ENCODE data around the gene THOC1.
"Not testable (repeated sequence)": the region's sequence is repeated elsewhere in the genome, so short reads cannot be mapped to it uniquely, and the experiment has no call there.

Gene THOC1

DNA sequence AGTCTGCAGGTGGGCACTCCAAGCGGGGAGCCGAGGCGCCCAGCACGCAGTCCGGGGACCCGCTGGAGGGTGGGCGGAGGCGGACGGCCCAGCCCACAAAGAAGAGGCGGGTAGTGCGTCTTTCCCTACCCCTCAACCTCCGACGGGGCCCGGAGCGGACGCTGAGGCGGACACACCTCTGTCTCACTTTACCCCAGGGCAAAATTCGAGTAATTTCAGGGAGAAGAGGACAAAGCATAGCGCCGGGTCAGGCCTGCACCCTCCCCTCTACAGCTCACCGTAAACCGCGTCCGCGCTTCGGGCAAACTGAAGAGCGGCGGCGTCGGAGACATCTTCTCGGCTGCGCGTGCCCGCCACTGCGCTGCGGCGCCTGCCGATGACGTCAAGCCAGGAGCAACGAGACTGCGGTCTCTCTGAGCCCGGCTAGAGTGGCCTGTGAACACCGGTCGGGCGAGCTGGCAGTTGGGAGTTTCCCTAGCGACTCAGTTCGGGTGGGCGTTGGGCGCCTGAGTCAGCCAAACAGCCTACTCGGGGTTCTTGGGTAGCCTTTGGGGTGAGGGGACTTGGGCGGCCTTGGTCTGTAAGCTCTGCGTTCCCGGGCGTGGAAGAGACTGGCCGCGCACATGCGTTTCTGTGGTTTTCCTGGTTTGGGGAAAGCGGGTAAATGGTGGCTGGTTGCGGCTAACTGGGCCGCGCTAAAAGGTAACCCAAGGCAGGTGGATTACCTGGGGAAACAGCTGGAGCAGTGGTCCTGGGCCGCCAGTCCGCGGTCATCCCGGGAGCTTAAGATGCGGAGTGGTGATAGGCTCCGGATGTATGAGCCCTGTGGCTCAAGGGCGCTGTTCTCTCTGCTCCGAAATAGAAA lies at the start of gene THOC1:
Gene THOC1, minus strand, starts transcription at position 360 of the 865 bp plus-strand sequence. Its CDS starts 28 bp downstream, at position 332.
- DNase-seq (ENCODE audit: low read depth in 1 of 2, low spot score in 1 of 2) = peak; percentile 81 to 92

DNA sequence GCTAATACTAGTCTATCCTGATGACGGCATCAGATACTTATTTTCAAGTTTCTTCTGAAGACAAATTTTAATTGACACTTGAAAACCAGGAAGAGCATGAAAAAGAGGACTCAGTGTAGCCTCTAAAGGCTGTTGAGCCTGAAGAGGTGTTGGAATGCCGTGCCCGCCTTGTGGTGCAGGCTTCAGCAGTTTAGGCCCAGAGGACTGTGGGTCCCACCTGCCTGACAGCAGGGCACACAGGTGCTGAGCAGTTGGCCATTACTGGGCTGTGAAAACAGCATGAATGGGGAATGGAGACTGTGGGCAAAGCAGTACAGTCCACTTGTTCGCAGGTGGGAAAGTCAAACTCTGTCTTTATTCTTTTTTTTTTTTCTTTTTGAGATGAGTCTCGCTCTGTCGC lies 49.8 kb upstream of the THOC1 start:
- no peak for DNase-seq (ENCODE audit: low read depth in 1 of 2, low spot score in 1 of 2)

- DNase-seq (ENCODE audit: low read depth in 1 of 2, low spot score in 1 of 2) = no peak
Observed at GRCh38 chr18:316393-316792, 48.5 kb upstream of the THOC1 start.

DNA sequence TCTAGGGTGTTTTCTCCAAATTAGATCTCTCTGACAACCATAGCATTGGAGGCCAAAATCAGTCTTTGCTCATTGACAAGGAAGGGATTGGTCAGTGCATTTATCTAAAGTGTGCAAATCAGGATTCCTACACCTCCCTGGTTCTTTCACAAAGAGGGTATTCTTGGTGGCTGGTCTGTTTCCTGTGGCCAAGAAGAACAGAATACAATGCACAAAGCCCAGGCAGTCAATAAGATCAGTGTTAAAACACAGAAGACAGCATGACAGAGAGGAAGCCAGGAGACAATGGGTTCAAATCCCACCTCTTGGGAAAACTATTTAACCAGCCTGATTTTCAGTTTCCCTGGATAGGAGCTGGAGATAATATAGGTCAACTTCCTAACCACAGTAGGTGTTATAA lies 46.1 kb upstream of the THOC1 start:
- DNase-seq (ENCODE audit: low read depth in 1 of 2, low spot score in 1 of 2) = no peak

DNA sequence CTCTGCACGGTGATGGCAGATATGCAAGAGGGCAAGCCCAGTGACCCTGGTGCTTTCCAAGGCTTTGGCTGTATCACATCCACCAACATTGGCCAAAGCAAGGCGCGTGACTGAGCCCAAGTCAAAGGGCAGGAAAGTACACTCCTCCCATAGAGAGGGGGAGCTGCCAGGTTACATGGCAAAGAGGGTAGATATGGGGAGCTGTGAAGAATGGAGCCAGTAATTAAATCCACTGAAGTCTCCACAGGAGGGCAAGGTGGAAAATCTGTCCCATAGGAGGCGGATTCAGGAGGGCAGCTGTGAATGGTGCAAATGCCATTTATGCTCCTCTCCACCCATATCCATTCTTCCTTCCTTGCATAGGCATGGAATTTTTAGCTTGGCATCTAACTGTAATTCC lies 44.6 kb upstream of the THOC1 start:
- DNase-seq (ENCODE audit: low read depth in 1 of 2, low spot score in 1 of 2) = no peak

DNA sequence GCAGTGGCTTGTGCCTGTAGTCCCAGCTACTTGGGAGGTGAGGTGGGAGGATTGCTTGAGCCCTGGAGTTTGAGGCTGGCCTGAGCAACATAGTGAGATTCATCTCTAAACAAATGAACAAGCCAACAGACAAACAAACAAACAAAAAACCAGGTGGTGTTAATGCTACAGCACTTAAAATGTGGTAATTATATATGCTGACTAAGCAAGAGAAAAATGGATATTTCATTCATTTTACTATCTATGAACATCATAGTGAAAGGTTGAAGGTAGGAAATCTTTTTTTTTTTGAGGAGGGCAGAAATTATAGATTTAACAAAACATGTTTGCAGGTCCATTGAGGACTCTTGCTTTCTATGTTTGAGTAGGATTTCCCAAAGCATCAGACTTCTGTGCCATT lies 42.2 kb upstream of the THOC1 start:
- no peak for DNase-seq (ENCODE audit: low read depth in 1 of 2, low spot score in 1 of 2)

DNA sequence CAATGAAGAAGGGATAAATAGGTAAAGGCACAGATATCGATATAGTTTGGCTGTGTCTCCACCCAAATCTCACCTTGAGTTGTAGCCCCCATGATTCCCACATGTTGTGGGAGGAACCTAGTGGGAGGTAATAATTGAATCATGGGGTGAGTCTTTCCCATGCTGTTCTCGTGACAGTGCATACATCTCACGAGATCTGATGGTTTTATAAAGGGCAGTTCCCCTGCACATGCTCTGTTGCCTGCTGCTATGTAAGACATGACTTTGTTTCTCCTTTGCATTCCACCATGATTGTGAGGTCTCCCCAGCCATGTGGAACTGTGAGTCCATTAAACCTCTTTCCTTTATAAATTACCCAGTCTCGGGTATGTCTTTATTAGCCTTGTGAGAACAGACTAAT lies 40.2 kb upstream of the THOC1 start:
- DNase-seq (ENCODE audit: low read depth in 1 of 2, low spot score in 1 of 2) = not testable (repeated sequence)

DNA sequence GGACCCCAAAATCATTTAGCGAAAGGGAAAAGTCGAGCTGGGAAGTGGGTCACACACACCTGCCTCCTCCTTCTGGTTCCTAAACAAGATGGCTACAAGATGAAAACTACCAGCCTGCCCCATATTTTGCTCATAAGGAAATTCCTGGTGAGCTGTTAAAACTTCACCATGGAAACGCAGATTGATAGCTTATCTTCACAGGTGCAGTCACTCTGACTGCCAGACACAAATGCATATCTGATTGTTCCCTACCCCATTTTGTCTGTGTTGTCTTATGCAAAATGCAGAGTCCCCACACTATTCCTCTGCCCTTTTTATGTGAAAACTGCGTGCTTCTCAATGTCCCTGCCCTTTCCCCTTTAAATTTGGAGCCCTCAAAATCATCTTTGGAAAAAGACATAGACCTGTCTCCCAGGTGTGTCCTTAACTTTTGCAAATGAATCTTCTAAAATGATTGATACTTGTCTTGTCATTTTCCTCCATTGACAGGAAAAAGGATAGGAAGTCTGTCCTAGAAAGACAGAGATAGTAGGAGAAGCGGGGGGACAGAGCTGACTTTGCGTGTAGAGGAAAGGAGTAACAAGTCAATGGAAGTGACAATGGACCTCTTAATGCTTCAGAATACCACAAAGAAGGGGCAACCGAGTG lies 38.9 kb upstream of the THOC1 start:
- no peak for DNase-seq (ENCODE audit: low read depth in 1 of 2, low spot score in 1 of 2)

GRCh38 chr18:305003-305501 lies 37.2 kb upstream of the THOC1 start:
- DNase-seq (ENCODE audit: low read depth in 1 of 2, low spot score in 1 of 2) = no peak

- no peak for DNase-seq (ENCODE audit: low read depth in 1 of 2, low spot score in 1 of 2)
Observed at GRCh38 chr18:303607-304006, 35.8 kb upstream of the THOC1 start.

DNA sequence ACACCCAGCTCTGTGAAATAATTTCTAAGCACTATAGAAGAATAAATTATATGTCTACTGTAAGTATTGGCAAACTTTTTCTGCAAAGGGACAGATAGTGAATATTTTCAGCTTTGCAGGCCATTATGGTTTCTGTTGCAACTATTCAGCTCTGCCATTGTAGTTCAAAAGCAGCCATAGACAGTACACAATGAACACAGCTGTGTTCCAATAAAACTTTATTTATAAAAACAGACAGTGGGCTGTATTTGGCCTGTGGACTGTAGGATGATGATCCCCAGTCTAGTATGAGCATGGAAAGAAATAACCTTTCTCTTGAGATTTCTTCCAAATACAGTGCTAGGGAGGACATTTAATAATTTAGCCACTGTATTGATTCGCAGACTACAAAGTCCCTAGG lies 35.2 kb upstream of the THOC1 start:
- no peak for DNase-seq (ENCODE audit: low read depth in 1 of 2, low spot score in 1 of 2)

- no peak for DNase-seq (ENCODE audit: low read depth in 1 of 2, low spot score in 1 of 2)
Observed at GRCh38 chr18:302097-302496, 34.2 kb upstream of the THOC1 start.

DNA sequence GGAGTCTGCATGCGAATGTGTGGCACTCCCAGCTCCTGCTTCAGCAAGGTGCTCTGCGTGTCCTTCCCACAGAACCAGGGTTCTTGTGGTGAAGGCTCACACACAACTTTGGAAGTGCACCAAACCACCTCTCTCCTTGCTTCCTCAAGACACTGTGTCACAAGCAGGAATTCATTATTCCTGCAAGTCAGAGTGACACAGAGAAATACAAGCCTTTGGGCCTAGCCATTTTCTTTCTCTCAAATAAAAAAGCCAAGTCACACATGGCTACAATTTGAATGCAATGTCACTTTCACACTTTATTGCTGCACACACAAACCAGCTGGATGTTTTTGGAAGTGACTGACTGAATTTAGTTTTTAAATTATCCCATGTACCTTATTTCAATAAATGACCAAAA lies 30.1 kb upstream of the THOC1 start:
- DNase-seq (ENCODE audit: low read depth in 1 of 2, low spot score in 1 of 2) = no peak

GRCh38 chr18:295756-296490 lies 28.1 kb upstream of the THOC1 start:
- DNase-seq (ENCODE audit: low read depth in 1 of 2, low spot score in 1 of 2) = no peak

- DNase-seq (ENCODE audit: low read depth in 1 of 2, low spot score in 1 of 2) = no peak
Observed at GRCh38 chr18:294566-294965, 26.7 kb upstream of the THOC1 start.

GRCh38 chr18:293536-293935 lies 25.7 kb upstream of the THOC1 start:
- DNase-seq (ENCODE audit: low read depth in 1 of 2, low spot score in 1 of 2) = no peak

DNA sequence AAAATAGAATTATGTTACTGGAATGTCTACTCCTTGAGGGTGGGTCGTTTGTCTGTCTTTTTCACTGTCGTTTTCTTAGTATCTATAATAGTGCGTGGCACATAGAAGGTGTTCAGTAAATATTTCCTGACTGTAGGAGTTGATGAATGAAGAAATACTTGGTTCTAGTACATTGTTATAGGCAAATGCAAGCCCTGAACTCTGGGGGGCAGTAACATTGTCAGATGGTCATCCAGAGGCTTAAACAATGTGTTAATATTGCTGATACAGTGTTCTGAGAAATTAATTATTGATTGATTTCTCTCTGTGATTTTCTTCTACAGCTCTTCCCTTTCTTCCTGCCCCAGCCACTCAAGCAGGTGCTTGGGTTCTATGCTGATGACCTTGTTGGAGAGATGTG lies 24.4 kb upstream of the THOC1 start:
- DNase-seq (ENCODE audit: low read depth in 1 of 2, low spot score in 1 of 2) = no peak

DNA sequence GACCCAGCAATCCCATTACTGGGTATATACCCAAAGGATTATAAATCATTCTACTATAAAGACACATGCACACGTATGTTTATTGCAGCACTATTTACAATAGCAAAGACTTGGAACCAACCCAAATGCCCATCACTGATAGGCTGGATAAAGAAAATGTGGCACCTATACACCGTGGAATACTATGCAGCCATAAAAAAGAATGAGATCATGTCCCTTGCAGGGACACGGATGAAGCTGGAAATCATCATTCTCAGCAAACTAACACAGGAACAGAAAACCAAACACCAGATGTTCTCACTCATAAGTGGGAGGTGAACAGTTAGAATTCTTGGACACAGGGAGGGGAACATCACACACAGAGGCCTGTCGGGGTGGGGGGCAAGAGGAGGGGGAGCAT lies 22.1 kb upstream of the THOC1 start:
- not testable (repeated sequence) for DNase-seq (ENCODE audit: low read depth in 1 of 2, low spot score in 1 of 2)

GRCh38 chr18:289026-289425 lies 21.2 kb upstream of the THOC1 start:
- no peak for DNase-seq (ENCODE audit: low read depth in 1 of 2, low spot score in 1 of 2)

- no peak for DNase-seq (ENCODE audit: low read depth in 1 of 2, low spot score in 1 of 2)
Observed at GRCh38 chr18:286515-287310, 18.9 kb upstream of the THOC1 start.

- no peak for DNase-seq (ENCODE audit: low read depth in 1 of 2, low spot score in 1 of 2)
Observed at GRCh38 chr18:285817-286216, 18.0 kb upstream of the THOC1 start.
